ENCODE data around the gene BCKDHA.

BCKDHA gene

DNA sequence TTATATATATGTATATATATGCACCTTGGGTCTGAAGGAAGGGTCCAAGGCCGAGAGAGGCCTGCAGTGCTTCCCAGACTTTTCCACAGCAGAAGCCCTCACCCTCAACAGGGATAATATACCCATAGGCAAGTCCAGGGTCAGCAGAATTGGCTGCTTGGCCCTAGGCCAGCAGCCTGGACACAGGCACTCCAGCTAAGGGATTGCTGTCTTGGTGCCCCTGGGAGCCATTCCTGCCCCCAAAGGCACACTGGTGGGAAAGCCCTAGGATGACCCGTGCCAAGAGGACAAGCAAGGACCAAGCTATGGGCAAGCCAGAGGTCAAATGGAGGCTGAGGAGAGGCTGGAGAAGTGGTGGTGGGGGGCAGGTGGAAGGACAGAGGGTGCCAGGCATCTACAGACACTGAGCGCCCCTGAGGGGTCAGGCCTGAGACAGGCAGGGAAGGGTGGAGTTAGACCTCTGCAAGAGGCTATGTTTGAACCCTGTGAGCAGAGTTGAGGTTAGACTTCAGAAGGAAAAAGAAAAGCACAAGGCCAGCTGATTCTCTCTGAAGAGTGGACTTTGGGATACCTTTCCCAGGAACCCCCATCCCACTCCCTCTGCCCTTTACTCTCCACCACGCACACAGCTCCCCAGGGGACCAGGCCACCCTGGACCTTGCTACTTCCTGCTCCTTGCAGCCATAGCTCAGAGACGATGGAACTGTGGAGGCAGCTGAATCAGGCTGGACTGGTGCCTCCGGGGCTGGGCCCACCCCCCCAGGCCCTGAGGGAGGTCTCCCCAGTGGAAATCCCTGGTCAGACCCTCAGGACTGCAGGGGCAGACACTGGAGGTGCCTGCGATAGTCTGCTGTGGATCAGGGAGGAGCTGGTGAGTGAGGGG is 45.1 kb downstream of the BCKDHA start, which contains the start of gene ERICH4:
Gene ERICH4, plus strand, starts transcription at position 684 of the 883 bp plus-strand sequence. Its CDS starts 14 bp downstream, at position 698.
- no peak for DNase-seq

DNA sequence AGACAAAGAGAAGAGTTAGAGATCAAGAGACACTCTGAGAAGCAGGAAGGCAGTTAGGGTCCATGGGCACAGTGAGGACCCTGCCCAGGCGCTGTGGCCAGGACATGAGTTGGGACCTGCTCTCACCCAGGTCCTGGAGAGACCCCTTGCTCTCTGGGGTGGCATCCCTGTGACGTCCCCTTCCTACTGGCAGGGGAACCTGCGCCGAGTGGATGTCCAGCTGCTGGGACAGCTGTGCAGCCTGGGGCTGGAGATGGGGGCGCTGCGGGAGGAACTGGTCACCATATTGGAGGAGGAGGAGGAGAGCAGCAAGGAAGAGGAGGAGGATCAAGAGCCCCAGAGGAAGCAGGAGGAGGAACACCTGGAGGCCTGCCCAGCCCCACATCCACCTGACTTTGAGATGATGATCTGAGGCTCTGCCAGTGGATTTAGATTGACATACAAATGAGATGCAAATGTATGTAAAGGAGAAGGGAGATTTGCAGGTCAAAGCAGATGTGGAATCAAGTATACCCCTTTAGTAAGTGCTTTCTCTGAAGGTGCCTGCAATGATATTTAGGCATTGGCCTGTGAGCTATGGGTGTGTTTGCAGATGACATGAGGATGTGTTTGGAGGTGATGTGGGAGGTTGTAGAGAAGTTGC is 46.3 kb downstream of the BCKDHA start:
- DNase-seq, result no peak

DNA sequence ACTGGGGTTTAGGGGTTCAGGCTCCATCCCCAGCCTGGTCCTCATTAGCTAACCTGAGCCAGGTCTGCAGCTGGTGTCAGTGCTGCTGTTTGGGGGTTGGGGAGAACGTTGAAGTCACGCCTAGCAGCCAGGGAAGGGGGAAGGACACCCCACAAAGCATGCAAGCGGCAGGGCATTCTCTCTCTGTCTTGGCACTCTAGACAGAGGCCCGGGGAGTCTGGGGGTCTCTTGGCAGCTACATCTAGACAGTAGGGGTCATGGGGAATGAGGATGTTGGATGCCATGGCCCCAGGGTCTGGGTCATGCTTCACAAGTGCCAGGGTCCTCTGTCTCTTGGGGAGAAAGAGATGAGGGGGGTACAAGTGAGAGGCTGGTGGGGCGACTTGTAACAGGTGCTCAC is 48.0 kb downstream of the BCKDHA start:
- no peak for DNase-seq

DNA sequence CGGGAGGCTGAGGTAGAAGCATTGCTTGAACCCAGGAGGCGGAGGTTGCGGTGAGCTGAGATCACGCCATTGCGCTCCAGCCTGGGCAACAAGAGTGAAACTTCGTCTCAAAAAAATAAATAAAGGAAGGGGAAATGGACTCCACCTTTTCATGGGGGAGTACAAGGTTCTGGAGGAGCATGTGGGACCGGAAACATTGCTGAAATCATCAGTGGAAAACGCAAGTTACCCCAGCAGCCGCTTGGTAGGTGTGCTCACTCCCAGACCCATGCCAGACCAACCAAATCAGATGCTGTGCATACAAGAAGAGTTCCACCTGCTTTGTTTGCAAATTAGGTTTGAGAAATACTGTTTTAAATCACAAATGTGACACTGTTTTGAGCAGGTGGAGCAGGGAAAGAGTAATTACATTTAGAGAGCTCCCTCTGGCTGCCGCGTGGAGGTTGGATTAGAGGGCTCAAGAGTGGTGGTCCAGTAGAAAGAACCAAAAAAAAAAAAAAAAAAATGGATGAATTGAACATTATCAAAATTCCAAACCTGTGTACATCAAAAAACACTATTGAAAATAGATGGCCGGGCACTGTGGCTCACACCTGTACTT is 50.2 kb downstream of the BCKDHA start:
- no peak for DNase-seq

DNA sequence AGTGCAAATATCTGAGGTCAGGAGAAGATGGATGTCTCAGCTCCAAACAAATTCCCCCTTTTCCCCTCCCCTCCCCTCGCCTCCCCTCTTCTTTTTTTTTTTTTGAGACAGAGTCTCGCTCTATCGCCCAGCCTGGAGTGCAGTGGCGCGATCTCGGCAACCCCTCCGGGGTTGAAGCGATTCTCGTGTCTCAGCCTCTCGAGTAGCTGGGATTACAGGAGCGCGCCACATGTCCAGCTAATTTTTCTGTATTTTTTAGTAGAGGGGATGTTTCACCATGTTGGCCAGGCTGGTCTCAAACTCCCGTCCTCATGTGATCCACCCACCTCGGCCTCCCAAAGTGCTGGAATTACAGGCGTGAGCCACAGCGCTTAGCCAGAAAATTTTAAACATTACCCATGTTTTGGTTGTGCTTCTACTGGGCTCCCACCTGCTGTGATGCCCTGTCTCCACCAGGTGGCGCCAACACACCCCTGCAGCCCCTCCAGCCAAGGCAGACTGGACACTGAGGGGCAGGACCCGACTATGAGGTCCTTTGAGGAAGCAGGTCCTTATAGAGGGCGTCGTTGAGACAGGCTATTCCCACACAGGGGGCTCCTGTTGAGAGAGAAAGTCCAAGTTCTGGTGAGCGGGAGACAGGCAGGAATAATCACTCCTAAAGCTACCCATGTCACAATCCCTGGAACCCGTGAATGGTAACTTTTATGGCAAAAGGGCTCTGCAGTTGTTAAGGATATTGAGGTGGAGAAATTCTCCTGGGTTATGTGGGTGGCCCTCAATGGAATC is 51.7 kb downstream of the BCKDHA start:
- peak in 49 of 56 donors; percentile 7 to 76 (median 38) for DNase-seq

DNA sequence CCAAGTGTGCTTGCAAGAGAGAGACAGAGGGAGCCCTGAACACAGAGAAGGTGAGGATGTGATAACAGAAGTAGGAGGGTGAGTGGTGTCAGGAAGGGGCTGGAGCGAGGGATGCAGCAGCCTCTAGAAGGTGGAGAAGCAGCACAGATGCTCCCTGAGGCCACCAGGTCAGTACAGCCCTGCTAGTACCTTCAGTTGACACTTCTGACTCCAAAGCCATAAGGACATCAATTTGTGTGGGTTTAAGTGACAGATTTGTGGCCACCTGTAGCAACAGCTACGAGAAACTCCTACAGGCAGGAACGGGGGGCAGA is 52.2 kb downstream of the BCKDHA start:
- no peak for DNase-seq

DNA sequence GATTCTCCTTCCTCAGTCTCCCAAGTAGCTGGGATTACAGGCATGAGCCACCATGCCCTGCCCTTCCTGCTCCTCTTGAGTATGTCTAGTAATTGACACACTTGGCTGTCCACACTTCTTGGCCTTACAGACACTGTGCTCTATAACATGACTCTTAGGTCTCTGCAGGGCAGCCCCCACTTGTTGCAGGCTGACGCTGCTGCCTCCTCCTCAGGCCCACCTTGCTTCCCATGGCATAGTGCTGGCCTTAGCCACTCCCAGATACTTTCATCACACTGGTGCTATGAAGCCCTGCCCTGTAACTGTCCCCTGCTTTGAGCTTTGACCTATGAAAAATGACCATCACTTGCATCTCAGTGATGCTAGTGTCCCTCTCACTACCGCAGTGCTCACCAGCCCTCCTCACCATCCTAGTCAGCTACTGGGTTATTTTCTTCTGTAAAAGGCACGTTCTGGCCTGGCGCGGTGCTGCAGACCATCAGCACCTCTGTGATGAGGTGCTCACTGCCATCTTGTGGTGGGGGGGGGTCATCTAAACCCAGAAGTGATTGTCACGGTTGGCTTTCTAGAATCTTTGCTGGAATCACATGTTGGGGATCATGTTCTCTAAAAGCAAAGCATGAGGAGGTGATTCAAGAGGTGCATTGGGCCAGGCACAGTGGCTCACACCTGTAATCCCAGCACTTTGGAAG is 55.1 kb downstream of the BCKDHA start:
- no peak for DNase-seq

DNA sequence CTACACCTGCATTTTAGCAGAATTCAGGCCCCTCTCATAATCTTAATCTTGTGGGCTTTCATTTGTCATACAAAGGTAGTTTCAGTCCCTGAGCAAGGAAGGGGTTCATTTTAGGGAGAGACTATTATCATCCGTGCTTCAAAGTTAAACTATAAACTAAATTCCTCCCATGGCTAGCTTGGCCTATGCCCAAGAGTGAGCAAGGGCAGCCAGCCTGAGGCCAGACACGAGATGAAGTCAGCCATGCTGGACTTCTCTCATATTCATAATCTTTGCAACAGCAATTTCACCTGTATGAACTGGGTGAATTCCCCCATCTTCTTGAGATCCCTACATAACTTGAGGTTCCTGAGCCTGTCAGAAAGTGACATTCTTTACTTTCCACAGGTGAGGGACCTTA is 58.3 kb downstream of the BCKDHA start:
- DNase-seq, result no peak

DNA sequence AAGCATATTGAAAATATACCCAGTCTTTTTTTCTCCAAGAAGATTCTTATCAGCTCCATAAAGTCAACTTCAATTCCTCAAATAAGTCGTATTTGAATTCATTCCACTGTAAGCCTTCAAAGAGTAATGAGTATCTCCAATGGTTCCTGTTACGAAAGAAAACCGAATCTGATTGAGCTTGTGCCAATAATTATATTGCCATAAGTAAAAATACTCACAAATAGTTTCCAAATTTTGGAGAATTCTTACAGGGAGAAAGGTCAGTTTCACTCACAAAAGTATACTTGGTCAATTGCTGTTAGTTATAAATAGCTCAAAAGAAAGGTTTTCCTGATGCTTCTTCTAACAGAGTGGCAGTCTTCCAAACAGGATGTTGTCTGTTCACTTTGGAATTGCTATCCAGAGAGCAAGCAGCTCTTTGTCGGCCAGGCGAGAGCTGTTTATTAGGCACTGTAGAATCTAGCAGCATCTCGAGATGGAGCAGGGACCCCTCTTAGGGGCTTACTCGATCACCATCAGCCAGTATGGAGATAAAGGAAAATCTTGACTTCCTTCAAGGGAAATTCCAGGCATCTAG is 58.8 kb downstream of the BCKDHA start:
- DNase-seq, result no peak

DNA sequence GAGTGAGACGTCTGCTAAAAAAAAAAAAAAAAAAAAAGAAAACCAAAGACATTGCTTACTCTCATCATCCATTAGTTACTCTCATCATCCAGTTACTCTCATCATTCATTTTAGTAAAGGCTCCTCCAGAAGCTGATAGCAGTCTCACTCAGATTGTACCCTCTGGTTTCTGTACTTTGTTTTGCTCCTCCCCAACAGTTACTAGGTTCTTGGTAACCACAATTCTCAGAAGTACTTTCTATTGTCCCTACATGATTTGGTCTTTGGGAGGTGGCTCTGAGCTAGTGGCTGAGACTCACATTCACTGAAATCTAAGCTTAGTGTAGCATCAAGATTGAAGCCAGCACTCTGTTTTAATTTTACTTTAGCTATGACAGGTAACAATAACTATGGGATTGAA is 59.6 kb downstream of the BCKDHA start:
- no peak for DNase-seq

DNA sequence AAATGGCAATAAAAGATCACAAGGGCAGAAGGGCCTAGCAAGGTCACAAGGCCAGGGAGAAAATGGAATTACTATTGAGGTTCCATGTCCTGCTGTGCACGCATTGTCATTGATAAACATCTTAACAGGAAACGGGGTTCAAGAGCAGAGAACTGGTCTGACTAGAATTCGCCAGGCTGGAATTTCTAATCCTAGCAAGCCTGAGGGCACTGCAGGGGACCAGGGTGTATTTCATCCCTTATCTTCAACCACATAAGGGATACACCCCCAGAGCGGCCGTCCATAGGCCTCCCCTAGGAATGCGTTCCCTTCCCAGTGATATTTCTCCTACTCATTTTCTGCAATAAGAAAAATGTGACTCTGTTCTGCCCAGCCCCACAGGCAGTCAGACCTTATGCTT is 64.9 kb downstream of the BCKDHA start:
- no peak for DNase-seq

DNA sequence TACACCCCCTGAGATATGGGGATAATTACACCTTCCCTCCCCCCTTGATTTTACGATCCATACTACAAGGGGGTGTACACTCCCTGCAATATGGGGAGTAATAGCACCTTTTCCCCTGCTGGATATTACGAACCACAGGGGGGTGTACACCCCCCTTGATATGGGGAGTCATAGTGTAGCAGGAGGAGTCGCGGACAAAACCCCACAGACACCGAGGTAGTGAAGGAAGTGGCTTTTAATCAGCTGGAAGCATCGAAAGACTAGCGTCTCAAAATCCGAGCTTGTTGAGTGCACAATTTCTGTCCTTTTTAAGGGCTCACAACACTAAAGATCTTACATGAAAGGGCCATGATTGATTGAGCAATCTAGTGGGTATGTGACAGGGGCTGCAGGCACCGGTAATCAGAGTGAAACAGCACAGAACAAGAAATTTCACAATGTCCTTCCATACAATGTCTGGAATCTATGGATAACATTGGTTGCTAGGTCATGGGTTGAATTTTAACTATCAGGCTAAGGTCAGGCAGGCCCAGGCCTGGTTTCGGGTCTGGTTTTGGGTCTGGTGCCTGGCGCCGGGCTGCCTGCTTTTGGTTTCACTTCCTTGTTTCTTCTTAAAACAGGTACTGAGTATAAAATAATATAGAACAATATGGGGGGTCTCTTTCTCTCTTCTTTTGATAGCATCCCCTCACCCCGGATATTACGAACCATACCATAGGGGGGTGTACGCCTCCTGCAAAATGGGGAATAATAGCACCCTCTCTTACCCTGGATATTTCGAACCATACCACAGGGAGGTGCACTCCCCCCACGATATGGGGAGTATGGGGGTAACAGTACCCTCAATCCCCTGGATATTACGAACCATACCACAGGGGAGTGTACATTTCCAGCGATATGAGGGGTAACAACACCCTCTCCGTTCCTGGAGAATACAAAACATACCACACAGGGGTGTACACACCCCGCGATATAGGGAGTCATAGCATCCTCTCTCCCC is 65.9 kb downstream of the BCKDHA start:
- peak in 1 of 56 donors; percentile 5 for DNase-seq

Data from nucleus accumbens (tissue), 56 donors.